DND-41 (cell line): Measurements from ENCODE around the gene ADGRD2.

Experiments used
- ATAC-seq: fragments of 200-7000 bp; cut with Tn5 transposase; 3 replicates; pipeline ENCODE4 v1.9.1; 2021; ENCODE audit warnings: low read depth; ENCODE audit not compliant: insufficient read depth
- DNase-seq: peaks from one replicate; pipeline ENCODE4 v3.0.0-alpha.2; 2020
- H2AFZ ChIP-seq: 2 replicates; pipeline ENCODE4 v1.6.0; 2012; ENCODE audit warnings: low read depth, low read length
- H3K27ac ChIP-seq: 2 replicates; pipeline ENCODE4 v1.5.1; 2012; ENCODE audit warnings: low read length, inconsistent platforms
- H3K27me3 ChIP-seq: fragments of 200-600 bp; sonication (generic); 2 replicates; pipeline ENCODE4 v1.6.0; 2012; ENCODE audit warnings: low read length, mild to moderate bottlenecking, inconsistent platforms; ENCODE audit not compliant: insufficient read depth, poor library complexity
- H3K36me3 ChIP-seq: 2 replicates; pipeline ENCODE4 v1.5.1; 2012; ENCODE audit warnings: low read length, inconsistent platforms; ENCODE audit not compliant: insufficient read depth
- H3K4me1 ChIP-seq: 2 replicates; pipeline ENCODE4 v1.5.1; 2012; ENCODE audit warnings: mild to moderate bottlenecking, low read length; ENCODE audit not compliant: insufficient read depth
- H3K4me2 ChIP-seq: 2 replicates; pipeline ENCODE4 v1.6.0; 2012; ENCODE audit warnings: mild to moderate bottlenecking, moderate library complexity, low read length, inconsistent platforms; ENCODE audit not compliant: insufficient read depth
- H3K4me3 ChIP-seq, 2 experiments: fragments of 200-600 bp in 1 of 2; shearing (Covaris generic) in 1 of 2; 2 replicates each; pipeline ENCODE4 v1.5.1; 2012 to 2016; ENCODE audit warnings: inconsistent platforms in 2 of 2, low read length in 2 of 2, mild to moderate bottlenecking in 2 of 2, low read depth in 1 of 2, moderate library complexity in 1 of 2
- H3K79me2 ChIP-seq: 2 replicates; pipeline ENCODE4 v1.6.0; 2012; ENCODE audit warnings: low read length, inconsistent platforms; ENCODE audit not compliant: insufficient read depth
- H3K9ac ChIP-seq: 2 replicates; pipeline ENCODE4 v1.6.0; 2012; ENCODE audit warnings: low read depth, mild to moderate bottlenecking, inconsistent platforms, low read length, moderate library complexity
- H3K9me3 ChIP-seq: 2 replicates; pipeline ENCODE4 v1.5.1; 2012; ENCODE audit warnings: low read length, moderate library complexity, mild to moderate bottlenecking, inconsistent platforms; ENCODE audit not compliant: insufficient read depth, severe bottlenecking
- H4K20me1 ChIP-seq: 2 replicates; pipeline ENCODE4 v1.6.0; 2012; ENCODE audit warnings: low read length; ENCODE audit not compliant: insufficient read depth
- EZH2 ChIP-seq: IDR thresholded peaks from 3 replicates; pipeline ENCODE4 v1.6.1; 2012; ENCODE audit warnings: borderline replicate concordance, low read depth, mild to moderate bottlenecking, moderate library complexity, low read length, inconsistent platforms; ENCODE audit not compliant: severe bottlenecking
- TF ChIP-seq, protein P1 (sequence below): IDR thresholded peaks from 2 replicates; pipeline ENCODE4 v1.5.1; 2012; ENCODE audit warnings: borderline replicate concordance, low read length, moderate library complexity, mild to moderate bottlenecking; ENCODE audit not compliant: poor library complexity, severe bottlenecking; ENCODE audit errors: extremely low read depth

The ADGRD2 gene

GRCh38 chr9:124452841-124453585, 2.8 kb downstream of the ADGRD2 start:
- Histone ChIP-seq H3K4me1 (no peaks in the 10 kb centered on the region), H4K20me1 (peaks cover 5% of the 10 kb centered on the region; the same call in 1 of the 2 replicates), H3K9ac (no peak overlapping the region), H3K4me2 (no peak overlapping the region), H3K4me3 (no peak overlapping the region), H3K9me3 (no peaks in the 10 kb centered on the region), H2AFZ (no peak overlapping the region), H3K27ac (no peak overlapping the region), H3K27me3 (no peaks in the 10 kb centered on the region), H3K79me2 (no peaks in the 10 kb centered on the region), H3K36me3 (no peaks in the 10 kb centered on the region)
- TF ChIP-seq, protein P1, sequence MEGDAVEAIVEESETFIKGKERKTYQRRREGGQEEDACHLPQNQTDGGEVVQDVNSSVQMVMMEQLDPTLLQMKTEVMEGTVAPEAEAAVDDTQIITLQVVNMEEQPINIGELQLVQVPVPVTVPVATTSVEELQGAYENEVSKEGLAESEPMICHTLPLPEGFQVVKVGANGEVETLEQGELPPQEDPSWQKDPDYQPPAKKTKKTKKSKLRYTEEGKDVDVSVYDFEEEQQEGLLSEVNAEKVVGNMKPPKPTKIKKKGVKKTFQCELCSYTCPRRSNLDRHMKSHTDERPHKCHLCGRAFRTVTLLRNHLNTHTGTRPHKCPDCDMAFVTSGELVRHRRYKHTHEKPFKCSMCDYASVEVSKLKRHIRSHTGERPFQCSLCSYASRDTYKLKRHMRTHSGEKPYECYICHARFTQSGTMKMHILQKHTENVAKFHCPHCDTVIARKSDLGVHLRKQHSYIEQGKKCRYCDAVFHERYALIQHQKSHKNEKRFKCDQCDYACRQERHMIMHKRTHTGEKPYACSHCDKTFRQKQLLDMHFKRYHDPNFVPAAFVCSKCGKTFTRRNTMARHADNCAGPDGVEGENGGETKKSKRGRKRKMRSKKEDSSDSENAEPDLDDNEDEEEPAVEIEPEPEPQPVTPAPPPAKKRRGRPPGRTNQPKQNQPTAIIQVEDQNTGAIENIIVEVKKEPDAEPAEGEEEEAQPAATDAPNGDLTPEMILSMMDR, result no peak
- TF ChIP-seq EZH2, result no peak
- ATAC-seq, result no peak
- no peak for DNase-seq

DNA sequence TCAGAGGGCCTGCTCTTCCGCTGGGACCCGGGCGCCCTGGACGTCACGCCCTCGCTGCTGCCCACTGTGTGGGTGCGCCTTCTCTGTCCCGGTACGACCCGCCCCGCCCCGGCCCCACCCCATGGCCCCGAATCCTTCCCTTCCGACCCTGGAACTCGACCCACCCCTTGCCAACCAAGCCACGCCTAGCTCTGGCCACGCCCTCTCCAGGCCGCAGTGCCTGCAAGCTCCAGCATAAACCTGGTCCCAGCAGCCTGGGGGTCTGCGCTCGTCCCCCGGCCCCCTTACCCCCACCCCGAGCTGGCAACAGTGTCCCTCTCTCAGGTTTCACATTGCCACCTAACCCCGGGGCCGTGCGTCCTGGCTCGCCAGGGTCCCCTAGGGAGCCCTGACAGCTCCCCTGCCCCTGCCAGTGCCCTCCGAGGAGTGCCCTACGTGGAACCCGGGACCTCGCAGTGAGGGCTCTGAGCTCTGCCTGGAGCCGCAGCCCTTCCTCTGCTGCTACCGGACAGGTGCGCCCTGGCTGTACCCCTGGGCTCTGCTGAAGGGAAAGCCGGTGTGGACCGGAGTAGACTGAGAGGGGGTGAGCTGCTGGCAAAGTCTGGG, 3.4 kb downstream of the ADGRD2 start:
- Histone ChIP-seq H3K36me3 (no peaks in the 10 kb centered on the region), H3K27ac (no peak overlapping the region), H3K4me2 (no peak overlapping the region), H3K9ac (no peak overlapping the region), H2AFZ (no peak overlapping the region), H3K27me3 (no peaks in the 10 kb centered on the region), H3K79me2 (no peaks in the 10 kb centered on the region), H4K20me1 (peaks cover 5% of the 10 kb centered on the region; the same call in 1 of the 2 replicates), H3K4me3 (no peak overlapping the region), H3K4me1 (no peaks in the 10 kb centered on the region), H3K9me3 (no peaks in the 10 kb centered on the region)
- TF ChIP-seq, protein P1, result no peak
- TF ChIP-seq EZH2, result no peak
- no peak for DNase-seq
- ATAC-seq, result no peak

DNA sequence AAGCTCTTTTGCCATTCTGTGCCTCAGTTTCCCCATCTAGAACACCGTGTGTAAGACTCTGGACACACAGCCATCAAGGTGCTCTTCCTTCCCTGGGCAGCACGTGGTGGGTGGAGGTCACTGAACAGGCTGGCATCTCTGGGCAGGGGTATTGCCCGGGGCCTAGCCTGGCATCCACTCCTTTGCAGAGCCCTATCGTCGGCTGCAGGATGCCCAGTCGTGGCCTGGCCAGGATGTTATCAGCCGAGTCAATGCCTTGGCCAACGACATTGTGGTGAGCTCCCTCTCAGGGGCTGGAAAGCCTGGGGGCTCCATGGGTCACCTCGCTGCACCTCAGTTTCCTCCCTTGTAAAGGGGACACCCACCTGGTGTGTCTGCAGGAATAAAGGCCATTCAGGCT, 4.0 kb downstream of the ADGRD2 start:
- H3K4me1 ChIP-seq, result no peaks in the 10 kb centered on the region
- no peaks in the 10 kb centered on the region for H3K79me2 ChIP-seq
- no peak overlapping the region for H3K4me3 ChIP-seq
- no peak for ATAC-seq
- H3K27me3 ChIP-seq, result no peaks in the 10 kb centered on the region
- TF ChIP-seq, protein P1, result no peak
- no peak for TF ChIP-seq EZH2
- H3K9ac ChIP-seq, result no peak overlapping the region
- H3K4me2 ChIP-seq, result no peak overlapping the region
- H2AFZ ChIP-seq, result no peak overlapping the region
- no peak overlapping the region for H3K27ac ChIP-seq
- no peaks in the 10 kb centered on the region for H3K36me3 ChIP-seq
- H3K9me3 ChIP-seq, result no peaks in the 10 kb centered on the region
- DNase-seq, result no peak
- H4K20me1 ChIP-seq, result peaks cover 5% of the 10 kb centered on the region; the same call in 1 of the 2 replicates
